Measurements from ENCODE around the gene SFMBT1.

DNA sequence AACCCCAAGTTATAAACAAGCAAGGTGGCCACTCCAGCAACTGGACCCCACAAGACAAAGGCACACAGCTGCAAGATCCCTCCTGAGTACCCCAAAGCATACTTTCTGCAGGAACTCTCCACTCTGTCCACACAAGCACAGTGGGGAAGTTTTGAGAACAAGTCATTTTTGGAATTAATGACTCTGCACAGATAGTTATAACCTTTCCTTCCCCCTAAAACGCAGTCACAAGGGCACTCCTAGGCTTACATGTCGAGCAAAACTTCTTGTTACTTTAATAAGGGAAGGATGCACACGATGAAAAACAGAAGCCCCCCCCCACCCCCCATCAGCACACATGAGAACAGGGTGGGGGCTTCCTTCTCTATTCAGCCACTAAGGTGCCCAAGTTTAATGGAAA, 149.7 kb downstream of the SFMBT1 start:
- TF ChIP-seq CTCF (conservative IDR thresholded peaks at IDR 0.05) (no peak), EZH2 (IDR thresholded peaks at IDR 0.05; ENCODE audit: low read depth) (no peak)

All from PC-9 (cell line).